GM12878 (cell line): Measurements from ENCODE around the gene SLC26A1. TPM values are rescaled to one million over a fixed set of nuclear protein-coding genes. Genes with fewer than 3 reads are reported as not detected.

Experiments
- ATAC-seq: fragments of 200-7000 bp; cut with Tn5 transposase; 3 replicates; pipeline ENCODE4 v1.9.1; 2020; ENCODE audit warnings: mild to moderate bottlenecking, moderate library complexity
- BruUV-seq: library from RNA; stranded (reverse); fragments of 400-500 nt; replicated peaks from 2 replicates; lab custom pipeline; 2021; lab: Mats Ljungman, UMichigan
- CTCF ChIA-PET: fragments of 300-600 bp; sonication (Branson Sonifier 250); formaldehyde crosslinking; extraction: SDS; loops from one replicate; lab custom pipeline; 2021; ENCODE audit warnings: inconsistent platforms; lab: Yijun Ruan, JAX
- POLR2A ChIA-PET: fragments of 350-600 bp; formaldehyde crosslinking; extraction: SDS; loops from one replicate; lab custom pipeline; 2021; ENCODE audit warnings: inconsistent platforms; lab: Charles Lee
- RAD21 ChIA-PET: fragments of 300-600 bp; sonication (Branson Sonifier 250); formaldehyde crosslinking; loops from one replicate; lab custom pipeline; 2023; ENCODE audit warnings: antibody characterized with exemption; ENCODE audit not compliant: unreplicated experiment; lab: Charles Lee
- SMC1A ChIA-PET: fragments of 300-600 bp; sonication (Branson Sonifier 250); formaldehyde crosslinking; loops from one replicate; lab custom pipeline; 2023; ENCODE audit not compliant: unreplicated experiment, uncharacterized antibody; lab: Charles Lee
- DNase-seq: peaks from one replicate; pipeline ENCODE4 v3.0.0-alpha.2; 2011; ENCODE audit warnings: low read depth, low spot score
- FAIRE-seq: peaks from 3 replicates; lab custom pipeline; 2011; peaks lifted over from hg19 to GRCh38; lab: Jason Lieb, UNC
- H2AFZ ChIP-seq: 2 replicates; pipeline ENCODE4 v1.6.0; 2011; ENCODE audit warnings: low read depth, low read length, control low read depth; ENCODE audit not compliant: control insufficient read depth
- H3K27ac ChIP-seq: 2 replicates; pipeline ENCODE4 v1.5.1; 2011; ENCODE audit warnings: control low read depth; ENCODE audit not compliant: control insufficient read depth, insufficient read depth
- H3K27me3 ChIP-seq, 2 experiments: replicated peaks in 1 of 2; 2 replicates each; pipeline versions ENCODE4 v1.6.0 to v1.6.1; 2011; ENCODE audit warnings: low read length in 1 of 2; ENCODE audit not compliant: control insufficient read depth in 2 of 2, insufficient read depth in 2 of 2
- H3K36me3 ChIP-seq, 2 experiments: 2 replicates each; pipeline ENCODE4 v1.5.1; 2011; ENCODE audit warnings: low read length in 1 of 2; ENCODE audit not compliant: control insufficient read depth in 2 of 2, insufficient read depth in 2 of 2
- H3K4me1 ChIP-seq: 2 replicates; pipeline ENCODE4 v1.6.1; 2011; ENCODE audit warnings: mild to moderate bottlenecking, low read length, moderate library complexity, mixed read lengths; ENCODE audit not compliant: control insufficient read depth, insufficient read depth
- H3K4me2 ChIP-seq: 2 replicates; pipeline ENCODE4 v1.6.0; 2011; ENCODE audit warnings: control low read depth; ENCODE audit not compliant: control insufficient read depth, insufficient read depth
- H3K4me3 ChIP-seq: fragments of 200-600 bp; sonication (generic); 2 replicates; pipeline ENCODE4 v1.5.1; 2016
- H3K79me2 ChIP-seq: 2 replicates; pipeline ENCODE4 v1.6.0; 2011; ENCODE audit warnings: low read length; ENCODE audit not compliant: control insufficient read depth, insufficient read depth
- H3K9ac ChIP-seq: 2 replicates; pipeline ENCODE4 v1.8.0; 2011; ENCODE audit warnings: low read length, control low read depth, mixed read lengths; ENCODE audit not compliant: control insufficient read depth, insufficient read depth
- H3K9me3 ChIP-seq: replicated peaks from 3 replicates; pipeline ENCODE4 v1.5.1; 2011; ENCODE audit warnings: mild to moderate bottlenecking, low read length; ENCODE audit not compliant: control insufficient read depth, insufficient read depth
- H4K20me1 ChIP-seq: 2 replicates; pipeline ENCODE4 v1.6.0; 2011; ENCODE audit not compliant: control insufficient read depth, insufficient read depth
- ASH2L ChIP-seq: fragments of 300-600, 200-600 bp; sonication (generic); IDR thresholded peaks from 2 replicates; pipeline ENCODE4 v1.6.1; 2017; ENCODE audit warnings: low read depth, mild to moderate bottlenecking, borderline replicate concordance
- ATF7 ChIP-seq: fragments of 450-650 bp; IDR thresholded peaks from 2 replicates; pipeline ENCODE4 v1.6.1; 2016; ENCODE audit warnings: low read depth, mild to moderate bottlenecking
- HDAC2 ChIP-seq: fragments of 200-600 bp; sonication (generic); IDR thresholded peaks from 2 replicates; pipeline ENCODE4 v1.6.1; 2017
- KAT2A ChIP-seq: conservative IDR thresholded peaks from 2 replicates; pipeline ENCODE4 v1.6.1; 2011; ENCODE audit warnings: low read depth, low read length; ENCODE audit not compliant: control insufficient read depth
- NFXL1 ChIP-seq: fragments of 450-650 bp; IDR thresholded peaks from 2 replicates; pipeline ENCODE4 v1.6.1; 2017; ENCODE audit warnings: antibody characterized with exemption, mild to moderate bottlenecking, borderline replicate concordance
- WGBS: methylation state at CpG from one replicate; pipeline ENCODE4 v1.1.6; 2016; ENCODE audit warnings: low lambda C conversion rate; ENCODE audit not compliant: insufficient replicate concordance, insufficient coverage; ENCODE audit errors: missing lambda C conversion rate; 5-methylcytosine and 5-hydroxymethylcytosine counted together
- in situ Hi-C: fragments of 300-500 bp; cut with MboI; formaldehyde crosslinking; loops from 9 replicates; pipeline ENCODE4 v1.14.3; 2018; ENCODE audit warnings: mixed read lengths
- intact Hi-C: fragments of 100-400 bp; cut with micrococcal nuclease; formaldehyde crosslinking; loops from one replicate; pipeline ENCODE4 v1.14.2; 2022; ENCODE audit not compliant: unreplicated experiment
- polyA plus RNA-seq, 11 experiments: library from polyadenylated mRNA; depleted of rRNA in 4 of 11; unstranded in 6 of 11; stranded (reverse) in 5 of 11; fragments of >200 nt; fragmentation: Nextera tagmentation in 4 of 11; fragmentation: Illumina TruSeq in 1 of 11; extraction: Ambion mirVana in 4 of 11; extraction: Trizol in 1 of 11; gene quantifications; 1 replicate in 1 of 11; 2 replicates in 10 of 11; pipeline versions ENCODE4 v1.2.1 to v1.2.3, GENCODE V29; 2011 to 2016; ENCODE audit warnings: inconsistent platforms in 2 of 11, missing spikeins in 2 of 11, low read depth in 1 of 11
- total RNA-seq, 4 experiments: library from RNA; depleted of rRNA in 3 of 4; stranded (reverse); fragments of >200 nt in 3 of 4; fragmentation: Illumina TruSeq in 1 of 4; extraction: Trizol in 1 of 4; gene quantifications; 2 replicates each; pipeline versions ENCODE4 v1.2.1 to v1.2.3, GENCODE V29; 2013 to 2021
- TF ChIP-seq, protein P1 (sequence below): IDR thresholded peaks from 2 replicates; pipeline ENCODE4 v1.6.1; 2011; ENCODE audit warnings: borderline replicate concordance, low read depth, mild to moderate bottlenecking, moderate library complexity, low read length; ENCODE audit not compliant: insufficient read depth, poor library complexity, severe bottlenecking

Gene SLC26A1
- total and polyA plus RNA-seq, 10 of the 15 experiments (the other 5 are each of a cell fraction or from before 2014, with no cell fraction given), result 0.05 to 0.96 (median 0.28) TPM; not detected in 5

- Histone ChIP-seq H3K4me1 (no peaks in the 10 kb centered on the region), H3K9ac (no peak overlapping the region), H2AFZ (no peak overlapping the region), H3K4me3 (no peak overlapping the region), H3K4me2 (no peak overlapping the region), H3K9me3 (no peaks in the 10 kb centered on the region), H3K79me2 (no peaks in the 10 kb centered on the region), H3K27ac (no peak overlapping the region), H4K20me1 (no peaks in the 10 kb centered on the region), H3K27me3 (no peaks in the 10 kb centered on the region), H3K36me3 (no peaks in the 10 kb centered on the region)
- ChIA-PET CTCF (no interaction called here), SMC1A (no interaction called here), RAD21 (no interaction called here), POLR2A (no interaction called here)
- DNase-seq, result no peak
- no peak for ATAC-seq
- no peak for FAIRE-seq
- no TSS peak for BruUV-seq
- no peak for TF ChIP-seq ATF7
- no peak for TF ChIP-seq KAT2A
- no peak for TF ChIP-seq HDAC2
- TF ChIP-seq NFXL1, result no peak
- TF ChIP-seq, protein P1, sequence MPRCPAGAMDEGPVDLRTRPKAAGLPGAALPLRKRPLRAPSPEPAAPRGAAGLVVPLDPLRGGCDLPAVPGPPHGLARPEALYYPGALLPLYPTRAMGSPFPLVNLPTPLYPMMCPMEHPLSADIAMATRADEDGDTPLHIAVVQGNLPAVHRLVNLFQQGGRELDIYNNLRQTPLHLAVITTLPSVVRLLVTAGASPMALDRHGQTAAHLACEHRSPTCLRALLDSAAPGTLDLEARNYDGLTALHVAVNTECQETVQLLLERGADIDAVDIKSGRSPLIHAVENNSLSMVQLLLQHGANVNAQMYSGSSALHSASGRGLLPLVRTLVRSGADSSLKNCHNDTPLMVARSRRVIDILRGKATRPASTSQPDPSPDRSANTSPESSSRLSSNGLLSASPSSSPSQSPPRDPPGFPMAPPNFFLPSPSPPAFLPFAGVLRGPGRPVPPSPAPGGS, result no peak
- TF ChIP-seq ASH2L, result no peak
- WGBS, result 42% methylated on average over 10 of the region's 10 CpGs
- in situ Hi-C loops, result no loop called here
- intact Hi-C loops, result no loop called here
Measured at GRCh38 chr4:1032861-1033260, 39.7 kb upstream of the SLC26A1 start.
